Measurements from ENCODE around the gene AGA.

DNA sequence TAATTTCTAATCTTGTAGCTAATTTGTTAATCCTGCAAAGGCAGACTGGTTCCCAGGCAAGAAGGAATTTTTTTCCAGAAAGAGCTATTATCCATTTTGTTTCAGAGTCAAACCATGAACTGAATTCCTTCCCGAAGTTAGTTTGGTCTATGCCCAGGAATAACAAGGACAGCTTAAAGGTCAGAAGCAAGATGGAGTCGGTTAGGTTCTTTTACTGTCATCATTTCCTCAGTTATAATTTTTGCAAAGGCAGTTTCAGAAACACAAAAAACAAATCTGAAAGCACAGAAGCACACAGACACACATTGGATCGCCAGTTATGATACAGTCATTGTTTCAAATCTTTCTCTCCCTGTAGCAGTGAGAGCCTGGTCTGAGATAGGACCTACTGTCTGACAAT lies 37.9 kb downstream of the AGA start:
- TF ChIP-seq, protein P1, sequence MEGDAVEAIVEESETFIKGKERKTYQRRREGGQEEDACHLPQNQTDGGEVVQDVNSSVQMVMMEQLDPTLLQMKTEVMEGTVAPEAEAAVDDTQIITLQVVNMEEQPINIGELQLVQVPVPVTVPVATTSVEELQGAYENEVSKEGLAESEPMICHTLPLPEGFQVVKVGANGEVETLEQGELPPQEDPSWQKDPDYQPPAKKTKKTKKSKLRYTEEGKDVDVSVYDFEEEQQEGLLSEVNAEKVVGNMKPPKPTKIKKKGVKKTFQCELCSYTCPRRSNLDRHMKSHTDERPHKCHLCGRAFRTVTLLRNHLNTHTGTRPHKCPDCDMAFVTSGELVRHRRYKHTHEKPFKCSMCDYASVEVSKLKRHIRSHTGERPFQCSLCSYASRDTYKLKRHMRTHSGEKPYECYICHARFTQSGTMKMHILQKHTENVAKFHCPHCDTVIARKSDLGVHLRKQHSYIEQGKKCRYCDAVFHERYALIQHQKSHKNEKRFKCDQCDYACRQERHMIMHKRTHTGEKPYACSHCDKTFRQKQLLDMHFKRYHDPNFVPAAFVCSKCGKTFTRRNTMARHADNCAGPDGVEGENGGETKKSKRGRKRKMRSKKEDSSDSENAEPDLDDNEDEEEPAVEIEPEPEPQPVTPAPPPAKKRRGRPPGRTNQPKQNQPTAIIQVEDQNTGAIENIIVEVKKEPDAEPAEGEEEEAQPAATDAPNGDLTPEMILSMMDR (IDR thresholded peaks at IDR 0.05): no peak
- no peak for TF ChIP-seq EZH2 (IDR thresholded peaks at IDR 0.05; ENCODE audit: borderline replicate concordance, insufficient read depth, low read depth, low read length, poor library complexity, severe bottlenecking)

Measured in B cell (primary cell).